GM18909 (cell line): ENCODE measurements around the gene ARHGEF3.
"Not testable (repeated sequence)": the region's sequence is repeated elsewhere in the genome, so short reads cannot be mapped to it uniquely, and the experiment has no call there.

Experiments used
- ATAC-seq: cut with Tn5 transposase; IDR thresholded peaks from one replicate; pipeline ENCODE4 v1.9.1; 2021; ENCODE audit warnings: mild to moderate bottlenecking; ENCODE audit not compliant: unreplicated experiment, poor library complexity

ARHGEF3 gene

DNA sequence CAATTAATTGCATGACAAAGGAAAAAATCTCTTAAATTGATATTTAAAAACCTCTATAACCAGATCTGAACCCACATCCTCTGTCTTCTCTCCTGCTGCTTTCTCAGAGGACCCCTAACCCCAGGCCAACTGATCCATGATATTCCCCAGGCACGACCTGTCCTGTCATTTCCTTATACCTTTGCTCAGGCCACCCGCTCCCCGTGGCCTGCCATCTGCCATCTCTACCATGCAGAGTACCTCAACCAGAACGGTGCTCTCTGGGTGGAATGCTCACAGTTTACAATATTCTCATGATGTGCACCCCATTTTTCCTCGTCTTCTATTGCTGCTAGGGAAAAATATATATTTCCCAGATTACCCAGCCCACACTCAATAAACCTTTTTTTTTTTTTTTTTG lies 57.7 kb downstream of the ARHGEF3 start:
- ATAC-seq = no peak

DNA sequence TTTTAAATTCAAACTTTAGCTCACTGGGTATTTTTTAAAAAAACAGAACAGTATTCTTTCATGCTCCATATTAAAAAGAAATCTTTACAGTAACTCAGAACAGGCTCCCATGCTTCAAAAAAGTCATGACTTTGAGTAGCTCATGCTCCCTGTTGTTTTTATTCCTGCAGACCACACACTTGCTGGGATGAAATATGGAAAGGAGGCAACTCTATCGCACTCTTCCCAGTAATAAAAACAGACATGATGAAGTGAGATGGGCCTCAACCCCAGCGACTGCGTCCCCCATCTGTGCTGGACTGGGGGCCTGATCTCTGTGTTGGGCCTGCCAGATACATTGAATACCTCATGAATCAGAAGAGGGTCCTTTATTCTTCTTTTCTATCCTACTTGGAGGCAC lies 58.9 kb downstream of the ARHGEF3 start:
- no peak for ATAC-seq

DNA sequence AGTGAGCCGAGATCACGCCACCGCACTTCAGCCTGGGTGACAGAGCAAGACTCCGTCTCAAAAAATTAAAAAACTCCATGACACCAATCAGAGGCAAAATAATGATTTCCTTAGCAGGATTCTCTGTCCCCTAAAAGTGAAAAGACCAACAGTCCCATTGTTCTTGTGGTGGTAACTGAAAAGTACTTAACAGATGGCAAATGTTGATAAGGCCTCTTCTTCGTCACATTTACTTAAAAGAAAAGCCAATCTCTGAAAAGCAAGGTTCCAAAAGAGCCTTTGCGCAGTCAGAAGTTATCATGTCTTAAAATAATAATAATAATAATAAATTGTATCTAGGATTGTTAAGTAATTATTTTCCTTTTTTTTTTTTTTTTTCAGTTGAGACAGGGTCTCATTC lies 62.7 kb downstream of the ARHGEF3 start:
- no peak for ATAC-seq

DNA sequence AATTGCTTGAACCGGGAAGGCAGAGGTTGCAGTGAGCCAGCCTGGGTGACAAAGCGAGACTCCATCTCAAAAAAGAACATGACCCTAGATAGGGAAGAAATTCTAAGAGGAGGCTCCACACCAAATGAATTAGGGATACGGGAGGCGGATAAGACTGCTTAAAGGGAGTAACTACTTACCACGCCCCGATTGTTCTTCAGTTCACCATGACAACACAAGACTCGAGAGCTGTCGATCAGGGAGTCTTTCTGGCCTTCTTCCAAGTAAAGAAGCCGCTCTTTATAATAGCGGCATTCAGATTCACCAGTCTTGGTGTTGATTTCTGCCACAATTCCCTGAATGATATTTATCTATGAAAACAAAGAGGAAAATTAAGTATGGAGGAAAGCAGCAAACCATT lies 64.7 kb downstream of the ARHGEF3 start:
- ATAC-seq = no peak

DNA sequence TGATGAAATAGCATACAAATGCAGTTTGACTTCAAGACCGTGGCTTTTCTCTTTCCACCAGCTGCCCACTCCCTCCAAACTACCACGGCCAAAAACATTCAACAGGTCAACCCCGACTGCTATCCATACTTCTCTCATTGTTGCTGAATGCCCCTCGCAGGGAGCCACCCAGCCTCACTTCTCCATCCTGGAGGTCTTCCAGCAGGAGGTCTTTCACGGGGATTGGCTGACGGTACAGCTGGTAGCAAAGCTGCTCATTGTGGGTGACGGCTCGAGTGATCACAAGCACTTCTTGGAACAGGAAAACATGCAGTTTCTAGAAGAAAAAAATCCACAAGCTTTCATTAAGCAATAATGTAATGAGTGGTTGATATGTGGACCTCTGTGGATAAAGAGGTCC lies 69.6 kb downstream of the ARHGEF3 start:
- ATAC-seq = no peak

DNA sequence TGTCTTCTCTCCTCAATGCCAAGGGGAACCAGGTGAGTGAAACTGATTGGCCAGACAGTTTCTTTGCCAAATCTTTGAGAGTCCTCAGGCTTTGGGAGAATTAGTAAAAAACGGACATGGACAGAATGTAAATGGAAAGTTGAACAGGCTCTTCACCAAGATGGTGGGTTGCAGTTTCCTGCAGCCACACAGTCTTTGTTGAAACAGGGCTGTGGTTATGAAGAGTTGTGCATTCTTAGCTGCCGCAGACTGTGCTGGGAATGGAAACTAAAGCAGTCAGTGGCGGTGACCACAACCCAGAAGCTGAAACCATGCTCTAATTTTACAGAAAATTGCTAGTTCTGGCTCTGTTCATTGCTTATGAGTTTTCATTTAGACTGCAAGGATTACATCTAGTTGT lies 76.6 kb downstream of the ARHGEF3 start:
- ATAC-seq = peak; percentile 98

DNA sequence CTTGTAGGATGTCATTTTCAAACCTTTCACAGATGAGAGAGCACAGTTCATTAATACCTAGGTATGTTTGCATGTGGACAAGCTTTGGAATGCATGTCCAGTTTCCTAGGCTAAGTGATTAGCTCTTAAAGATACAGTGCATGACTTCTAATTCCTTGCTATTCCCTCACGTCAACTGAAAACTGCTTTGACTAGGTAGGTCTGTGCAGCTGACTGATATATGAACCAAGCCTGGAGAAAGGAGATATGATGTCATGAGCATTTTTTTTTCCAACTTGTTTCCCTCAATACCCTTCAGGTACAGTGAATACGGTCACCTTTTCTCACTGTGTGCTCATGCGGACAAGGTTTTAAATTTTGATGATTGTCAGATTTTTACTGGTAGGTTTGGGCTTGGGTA lies 77.1 kb downstream of the ARHGEF3 start:
- ATAC-seq = no peak

DNA sequence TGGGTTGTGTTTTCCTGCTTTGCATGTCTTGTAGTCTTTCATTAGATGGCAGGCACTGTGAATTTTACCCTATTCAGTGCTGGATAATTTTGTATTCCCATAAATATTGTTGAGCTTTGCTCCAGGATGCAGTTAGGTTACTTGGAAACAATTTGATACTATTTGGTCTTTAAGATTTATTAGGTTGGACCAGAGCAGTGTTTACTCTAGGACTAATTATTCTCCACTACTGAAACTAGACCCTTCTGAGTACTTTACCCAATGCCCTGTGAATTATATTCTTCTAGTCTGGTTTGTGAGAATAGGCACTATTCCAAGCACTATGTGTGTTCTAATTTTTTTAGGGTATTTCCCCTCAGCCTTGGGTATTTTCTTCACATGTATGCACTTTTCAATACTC lies 80.9 kb downstream of the ARHGEF3 start:
- ATAC-seq = no peak

DNA sequence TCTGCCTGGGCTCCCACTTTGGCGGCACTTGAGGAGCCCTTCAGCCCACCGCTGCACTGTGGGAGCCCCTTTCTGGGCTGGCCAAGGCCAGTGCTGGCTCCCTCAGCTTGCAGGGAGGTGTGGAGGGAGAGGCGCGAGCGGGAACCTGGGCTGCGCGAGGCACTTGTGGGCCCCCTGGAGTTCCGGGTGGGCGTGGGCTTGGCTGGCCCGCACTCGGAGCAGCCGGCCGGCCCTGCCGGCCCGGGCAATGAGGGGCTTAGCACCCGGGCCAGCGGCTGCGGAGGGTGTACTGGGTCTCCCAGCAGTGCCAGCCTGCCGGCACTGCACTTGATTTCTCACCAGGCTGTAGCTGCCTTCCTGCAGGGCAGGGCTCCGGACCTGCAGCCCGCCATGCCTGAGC lies 82.9 kb downstream of the ARHGEF3 start:
- not testable (repeated sequence) for ATAC-seq

DNA sequence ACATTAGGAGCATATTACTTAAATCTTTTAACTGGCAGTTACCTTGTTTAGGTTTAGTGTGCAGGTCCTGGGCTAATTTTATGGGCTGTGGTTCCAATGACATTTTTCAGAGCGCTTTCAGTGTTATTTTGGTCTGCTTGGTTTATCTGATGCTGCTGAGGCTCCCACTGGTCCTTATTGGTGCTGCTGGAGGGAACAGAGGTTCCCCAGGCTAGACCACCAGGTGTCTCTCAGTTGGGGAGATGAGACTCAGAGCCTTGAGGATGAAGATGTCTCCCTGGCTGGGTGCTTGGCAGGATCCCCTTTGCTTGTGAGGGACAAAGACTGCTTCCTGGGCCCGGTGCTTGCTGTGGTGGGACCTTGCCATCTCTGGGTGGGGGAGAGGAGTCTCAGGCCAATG lies 90.4 kb downstream of the ARHGEF3 start:
- no peak for ATAC-seq

DNA sequence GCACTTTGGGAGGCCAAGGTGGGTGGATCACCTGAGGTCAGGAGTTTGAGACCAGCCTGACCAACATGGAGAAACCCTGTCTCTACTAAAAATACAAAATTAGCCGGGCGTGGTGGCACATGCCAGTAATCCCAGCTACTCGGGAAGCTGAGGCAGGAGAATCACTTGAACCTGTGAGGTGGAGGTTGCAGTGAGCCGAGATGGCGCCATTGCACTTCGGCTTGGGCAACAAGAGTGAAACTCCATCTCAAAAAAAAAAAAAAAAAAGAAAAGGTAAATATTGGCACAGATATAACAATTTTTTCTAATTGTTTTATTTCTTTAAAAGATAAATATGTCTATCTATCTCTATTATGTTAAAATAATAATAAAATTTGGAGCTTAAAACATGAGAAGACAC lies 94.3 kb downstream of the ARHGEF3 start:
- ATAC-seq = not testable (repeated sequence)

DNA sequence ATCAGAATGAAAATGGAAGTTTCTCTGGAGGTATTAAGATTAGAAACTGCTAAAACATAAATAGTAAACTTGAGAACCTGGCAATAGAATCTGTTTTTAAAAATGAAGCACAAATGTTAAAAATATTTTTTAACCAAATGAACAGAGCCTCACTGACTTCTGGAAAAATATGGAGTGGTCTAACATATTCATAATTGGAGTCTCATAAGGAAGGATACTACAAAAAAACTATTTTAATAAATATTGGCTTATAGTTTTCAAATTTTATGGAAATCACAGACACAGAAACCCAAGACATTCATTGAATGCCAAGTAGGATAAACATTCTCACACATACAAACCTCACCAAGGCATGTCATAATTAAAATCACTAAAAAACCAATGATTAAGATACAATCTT lies 95.1 kb downstream of the ARHGEF3 start:
- no peak for ATAC-seq

DNA sequence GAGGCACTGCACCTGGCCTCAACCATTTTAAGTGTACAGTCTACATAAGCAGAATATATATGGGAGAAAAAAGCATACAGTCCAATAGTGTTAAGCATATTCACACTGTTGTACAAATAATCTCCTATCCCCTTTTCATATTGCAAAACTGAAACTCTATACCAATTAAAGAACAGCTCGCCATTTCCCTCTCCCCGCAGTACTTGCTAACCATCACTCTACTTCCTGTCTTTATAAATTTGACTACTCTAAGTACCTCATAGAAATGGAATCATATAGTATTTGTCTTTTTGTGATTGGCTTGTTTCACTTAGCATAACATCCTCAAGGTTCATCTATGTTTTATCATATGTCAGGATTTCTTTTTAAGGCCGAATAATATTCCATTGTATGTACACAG lies 97.0 kb downstream of the ARHGEF3 start:
- no peak for ATAC-seq

DNA sequence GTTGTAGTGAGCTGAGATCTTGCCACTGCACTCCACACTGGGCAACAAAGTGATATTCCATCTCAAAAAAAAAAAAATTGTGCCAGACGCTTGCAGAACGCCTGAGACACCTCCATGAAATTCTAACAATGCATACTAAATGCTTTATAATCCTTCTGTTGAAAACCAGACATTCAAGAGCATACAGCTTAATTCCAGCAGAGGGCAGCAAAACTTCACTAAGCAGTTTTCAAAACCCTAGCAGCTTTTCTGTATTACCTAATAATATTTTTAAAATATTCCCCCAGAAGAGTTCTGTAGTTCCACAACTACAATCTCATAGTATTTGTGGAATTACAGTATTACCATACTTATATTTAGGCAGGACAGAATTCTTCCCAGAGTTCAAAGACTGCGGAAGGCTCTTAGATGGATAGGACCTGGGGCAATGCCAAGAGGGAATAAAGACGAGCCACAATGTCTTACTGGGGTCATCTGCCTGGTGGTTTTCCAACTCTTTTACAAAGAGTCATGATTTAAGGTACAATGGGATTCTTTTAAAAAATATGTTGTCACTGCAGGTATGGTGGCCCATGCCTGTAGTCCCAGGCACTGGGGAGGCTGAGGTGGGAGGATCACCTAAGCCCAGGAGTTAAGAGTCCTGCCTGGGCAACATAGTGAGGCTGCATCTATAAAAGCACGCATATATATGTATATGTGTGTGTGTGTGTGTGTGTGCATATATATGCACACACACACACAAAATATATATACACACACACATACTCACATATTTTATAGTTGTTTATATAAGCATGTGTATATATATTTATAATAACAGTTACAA lies 99.0 kb downstream of the ARHGEF3 start:
- ATAC-seq = no peak

DNA sequence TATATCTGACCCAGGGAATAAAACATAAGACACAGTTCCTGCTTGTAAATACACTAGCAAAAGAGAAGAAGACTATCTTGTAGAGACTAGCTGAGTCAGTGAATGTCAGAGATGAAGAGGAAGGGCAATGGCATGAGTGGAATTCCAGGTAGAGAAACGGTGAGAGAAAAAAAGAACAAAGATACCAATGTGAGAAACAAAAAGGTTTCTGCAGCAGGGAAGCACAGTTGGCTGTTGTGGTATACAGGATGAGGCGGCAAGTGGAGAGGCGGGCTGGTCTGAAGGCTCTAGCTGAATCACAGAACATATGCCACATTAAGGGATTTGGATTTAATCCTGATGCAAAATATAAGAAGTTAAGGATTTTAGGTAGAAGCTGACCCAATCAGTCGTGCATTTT lies 101.6 kb downstream of the ARHGEF3 start:
- no peak for ATAC-seq

DNA sequence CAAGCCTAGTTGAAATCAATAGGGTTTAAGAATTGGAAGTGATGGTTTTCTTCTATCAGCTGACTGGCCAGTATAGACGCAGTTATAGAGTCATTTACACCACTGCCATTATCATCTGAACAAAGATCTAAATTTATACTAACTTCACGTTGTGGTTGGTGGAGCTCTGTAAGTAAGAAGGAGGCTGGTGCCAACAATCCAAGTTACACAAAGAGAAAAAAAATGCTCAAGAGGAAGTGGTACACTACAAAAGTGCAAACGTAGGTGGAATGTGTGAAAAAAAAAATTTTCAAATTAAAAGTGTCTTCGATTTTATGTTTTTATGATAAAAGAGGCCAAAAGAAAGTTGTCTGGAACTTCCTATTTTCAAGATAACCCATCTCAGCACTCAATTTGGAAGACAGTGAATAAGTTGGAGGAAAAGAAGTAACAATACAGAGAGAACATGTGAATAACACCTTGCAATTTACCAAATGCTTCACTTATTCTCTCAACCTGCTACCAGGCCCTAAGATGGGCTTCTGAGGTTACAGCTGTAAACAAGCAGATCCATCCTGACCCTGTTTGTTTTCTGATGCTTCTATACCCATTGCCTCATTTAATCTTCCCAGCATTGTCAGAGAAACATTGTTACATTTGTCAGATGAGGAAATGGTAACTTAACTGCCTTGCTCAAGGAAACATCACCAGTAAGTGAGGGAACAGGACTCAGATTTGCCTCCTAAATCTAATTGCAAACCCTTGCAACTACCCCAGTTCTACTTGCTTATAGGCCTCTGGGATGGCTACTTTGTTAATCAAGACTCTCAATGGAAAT lies 106.7 kb downstream of the ARHGEF3 start:
- ATAC-seq = no peak

DNA sequence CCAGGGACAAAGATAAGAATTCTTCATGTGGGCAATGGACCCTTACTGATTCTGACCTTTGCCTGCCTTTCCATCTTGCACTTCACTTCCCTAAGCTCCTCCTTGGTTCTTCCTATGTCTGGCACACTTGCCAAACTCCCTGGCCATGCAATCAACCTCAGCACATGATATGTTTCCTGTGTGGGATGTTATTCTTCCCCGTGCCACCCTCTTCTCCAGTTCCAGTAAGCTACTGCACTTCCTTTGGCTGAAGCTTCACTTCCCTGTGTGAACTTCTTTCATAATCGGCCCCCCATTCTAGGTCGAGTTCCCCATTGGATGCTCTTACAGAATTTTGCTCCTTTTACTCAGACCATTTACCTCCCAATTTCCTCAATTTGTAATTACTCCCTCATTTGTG lies 108.0 kb downstream of the ARHGEF3 start:
- ATAC-seq = no peak

DNA sequence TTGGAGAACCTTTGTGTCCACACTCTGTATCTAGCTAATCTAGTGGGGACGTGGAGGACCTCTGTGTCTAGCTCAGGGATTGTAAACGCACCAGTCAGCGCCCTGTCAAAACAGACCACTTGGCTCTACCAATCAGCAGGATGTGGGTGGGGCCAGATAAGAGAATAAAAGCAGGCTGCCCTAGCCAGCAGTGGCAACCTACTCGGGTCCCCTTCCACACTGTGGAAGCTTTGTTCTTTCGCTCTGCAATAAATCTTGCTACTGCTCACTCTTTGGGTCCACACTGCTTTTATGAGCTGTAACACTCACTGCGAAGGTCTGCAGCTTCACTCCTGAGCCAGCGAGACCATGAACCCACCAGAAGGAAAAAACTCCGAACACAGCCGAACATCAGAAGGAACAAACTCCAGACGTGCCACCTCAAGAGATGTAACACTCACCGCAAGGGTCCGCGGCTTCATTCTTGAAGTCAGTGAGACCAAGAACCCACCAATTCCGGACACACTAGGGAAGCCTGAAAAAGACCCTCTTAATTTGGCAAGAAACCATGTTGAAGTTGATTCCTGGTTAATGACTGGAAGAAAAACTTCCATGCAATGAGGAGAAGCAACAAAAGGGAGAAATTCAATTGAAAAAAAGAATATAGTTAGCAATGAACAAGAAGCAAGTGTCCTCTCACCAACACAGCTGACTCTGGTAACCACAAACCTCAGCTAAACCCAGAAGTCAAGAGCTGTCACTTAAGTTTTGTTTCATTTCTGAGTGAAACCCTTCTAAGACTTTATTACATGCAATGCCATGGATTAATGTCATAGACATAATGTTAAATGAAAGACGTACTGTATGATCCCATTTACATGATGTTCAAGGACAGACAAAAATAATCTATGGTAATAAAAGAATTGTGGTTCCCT lies 109.0 kb downstream of the ARHGEF3 start:
- peak; percentile 67 for ATAC-seq

DNA sequence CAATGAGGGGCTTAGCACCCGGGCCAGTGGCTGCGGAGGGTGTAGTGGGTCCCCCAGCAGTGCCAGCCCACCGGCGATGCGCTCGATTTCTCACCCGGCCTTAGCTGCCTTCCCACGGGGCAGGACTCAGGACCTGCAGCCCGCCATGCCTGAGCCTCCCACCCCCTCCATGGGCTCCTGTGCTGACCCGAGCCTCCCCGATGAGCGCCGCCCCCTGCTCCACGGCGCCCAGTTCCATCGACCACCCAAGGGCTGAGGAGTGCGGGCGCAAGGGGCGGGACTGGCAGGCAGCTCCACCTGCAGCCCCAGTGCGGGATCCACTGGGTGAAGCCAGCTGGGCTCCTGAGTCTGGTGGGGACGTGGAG lies 109.8 kb downstream of the ARHGEF3 start:
- ATAC-seq = not testable (repeated sequence)

DNA sequence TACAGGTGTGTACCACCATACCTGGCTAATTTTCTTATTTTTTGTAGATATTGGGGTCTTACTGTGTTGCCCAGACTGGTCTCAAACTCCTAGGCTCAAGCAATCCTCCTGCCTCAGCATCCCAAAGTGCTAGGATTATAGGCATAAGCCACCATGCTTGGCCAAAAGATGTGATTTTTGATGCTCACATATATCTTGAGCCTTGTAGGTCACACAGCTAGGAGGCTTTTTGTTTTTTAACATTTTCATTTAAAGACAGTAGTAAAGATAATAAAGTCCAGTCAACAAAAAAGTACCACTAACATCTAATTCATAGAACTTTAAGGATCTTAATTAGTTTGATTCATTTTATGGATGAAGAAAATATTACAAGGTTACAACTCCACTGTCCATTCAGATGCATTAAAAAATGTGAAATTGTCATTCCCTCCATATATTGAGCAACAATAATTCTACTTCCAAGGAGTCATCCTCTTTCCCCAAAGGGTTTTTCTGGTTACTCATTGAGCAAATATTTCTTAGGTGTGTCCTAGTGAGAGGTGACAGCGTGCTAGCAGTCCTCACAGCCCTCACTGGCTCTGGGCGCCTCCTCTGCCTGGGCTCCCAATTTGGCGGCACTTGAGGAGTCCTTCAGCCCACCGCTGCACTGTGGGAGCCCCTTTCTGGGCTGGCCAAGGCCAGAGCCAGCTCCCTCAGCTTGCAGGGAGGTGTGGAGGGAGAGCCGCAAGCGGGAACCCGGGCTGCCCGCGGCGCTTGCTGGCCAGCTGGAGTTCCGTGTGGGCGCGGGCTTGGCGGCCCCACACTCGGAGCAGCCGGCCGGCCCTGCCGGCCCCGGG lies 110.4 kb downstream of the ARHGEF3 start:
- no peak for ATAC-seq
